ENCODE results near the gene PSME1.

PSME1 gene

DNA sequence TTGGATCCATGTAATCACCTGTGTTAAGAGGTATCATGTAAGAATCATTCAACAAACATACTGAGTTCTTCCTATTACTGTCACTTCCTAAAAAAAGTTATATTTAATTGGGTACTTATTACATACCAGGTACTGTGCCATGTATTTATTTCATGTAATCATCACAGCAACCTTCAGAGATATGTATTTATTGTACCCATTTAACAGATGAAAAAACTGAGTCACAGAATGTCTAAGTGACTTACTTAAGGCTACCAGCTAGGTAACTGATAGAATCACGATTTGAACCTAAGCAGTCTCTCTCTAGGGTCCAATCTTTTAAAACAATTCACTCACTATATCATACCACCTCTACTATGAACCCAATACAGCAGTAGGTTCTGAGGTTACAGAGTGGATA lies 8.5 kb downstream of the PSME1 start:
- H3K4me3 Mint-ChIP-seq, result peak overlapping the region; percentile 99
- peaks cover 63% of the 10 kb centered on the region for H3K36me3 Mint-ChIP-seq (ENCODE audit: low read depth)
- H3K27me3 Mint-ChIP-seq, result no peaks in the 10 kb centered on the region
- H3K9me3 Mint-ChIP-seq, result no peaks in the 10 kb centered on the region
- H3K27ac Mint-ChIP-seq, result peak overlapping the region; percentile 98
- H3K4me1 Mint-ChIP-seq (ENCODE audit: low read depth), result peaks cover 62% of the 10 kb centered on the region

GRCh38 chr14:24145219-24145618 lies 9.2 kb downstream of the PSME1 start:
- Mint-ChIP-seq H3K27ac (peak overlapping the region; percentile 98), H3K27me3 (no peaks in the 10 kb centered on the region), H3K9me3 (no peaks in the 10 kb centered on the region), H3K4me3 (peak overlapping the region; percentile 99), H3K36me3 (ENCODE audit: low read depth) (peaks cover 63% of the 10 kb centered on the region), H3K4me1 (ENCODE audit: low read depth) (peaks cover 61% of the 10 kb centered on the region)

- Mint-ChIP-seq H3K9me3 (no peaks in the 10 kb centered on the region), H3K36me3 (ENCODE audit: low read depth) (peaks cover 64% of the 10 kb centered on the region), H3K4me3 (peak overlapping the region; percentile 99), H3K27me3 (no peaks in the 10 kb centered on the region), H3K4me1 (ENCODE audit: low read depth) (peaks cover 68% of the 10 kb centered on the region), H3K27ac (peak overlapping the region; percentile 98)
Observed at GRCh38 chr14:24145690-24146452, 9.9 kb downstream of the PSME1 start.

DNA sequence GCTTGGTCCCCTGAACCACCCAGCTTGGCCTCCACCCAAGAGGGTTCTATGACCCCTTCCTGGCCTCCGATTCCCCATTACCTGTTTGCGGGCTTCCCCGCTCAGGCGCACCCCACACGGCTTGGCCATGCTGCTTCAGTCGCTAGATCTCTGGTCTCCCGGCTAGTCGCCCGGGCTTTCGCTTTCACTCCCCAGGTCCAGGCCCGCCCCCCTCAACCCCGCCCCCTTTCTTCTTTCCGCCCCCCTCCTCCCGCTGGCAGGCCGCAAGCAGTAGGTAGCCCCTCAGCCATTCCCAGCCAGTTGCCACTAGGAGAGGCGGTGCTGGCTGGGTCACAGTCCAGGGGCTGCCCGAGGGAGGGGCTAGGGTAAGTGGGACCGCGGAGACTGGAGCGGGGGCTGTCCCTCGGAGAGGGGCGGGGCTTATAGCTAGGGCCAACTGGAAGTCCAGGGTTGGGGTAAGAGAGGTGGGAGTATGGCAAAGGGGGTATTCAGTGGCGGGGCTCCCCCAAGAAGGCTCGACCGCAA lies 10.5 kb downstream of the PSME1 start, which contains the start of gene PSME2:
TSS of gene PSME2 (minus strand) at position 158 of the 525 bp plus-strand sequence. CDS start at position 129, 29 bp downstream.
- peak within 1 kb of the TSS; percentile 99 for H3K4me3 Mint-ChIP-seq
- H3K36me3 Mint-ChIP-seq (ENCODE audit: low read depth), result peaks cover 69% of the 10 kb centered on the region
- peaks cover 68% of the 10 kb centered on the region for H3K4me1 Mint-ChIP-seq (ENCODE audit: low read depth)
- H3K9me3 Mint-ChIP-seq, result no peaks in the 10 kb centered on the region
- H3K27me3 Mint-ChIP-seq, result no peaks in the 10 kb centered on the region
- H3K27ac Mint-ChIP-seq, result peak within 1 kb of the TSS; percentile 98

GRCh38 chr14:24146978-24147760 lies 11.2 kb downstream of the PSME1 start, which contains the start of gene RNF31:
Gene RNF31 (plus strand): TSS chr14:24147498. CDS start chr14:24147699, 201 bp downstream.
- Mint-ChIP-seq H3K4me1 (ENCODE audit: low read depth) (peaks cover 63% of the 10 kb centered on the region), H3K36me3 (ENCODE audit: low read depth) (peaks cover 72% of the 10 kb centered on the region), H3K9me3 (no peaks in the 10 kb centered on the region), H3K4me3 (peak within 1 kb of the TSS; percentile 99), H3K27ac (peak within 1 kb of the TSS; percentile 98), H3K27me3 (no peaks in the 10 kb centered on the region)

DNA sequence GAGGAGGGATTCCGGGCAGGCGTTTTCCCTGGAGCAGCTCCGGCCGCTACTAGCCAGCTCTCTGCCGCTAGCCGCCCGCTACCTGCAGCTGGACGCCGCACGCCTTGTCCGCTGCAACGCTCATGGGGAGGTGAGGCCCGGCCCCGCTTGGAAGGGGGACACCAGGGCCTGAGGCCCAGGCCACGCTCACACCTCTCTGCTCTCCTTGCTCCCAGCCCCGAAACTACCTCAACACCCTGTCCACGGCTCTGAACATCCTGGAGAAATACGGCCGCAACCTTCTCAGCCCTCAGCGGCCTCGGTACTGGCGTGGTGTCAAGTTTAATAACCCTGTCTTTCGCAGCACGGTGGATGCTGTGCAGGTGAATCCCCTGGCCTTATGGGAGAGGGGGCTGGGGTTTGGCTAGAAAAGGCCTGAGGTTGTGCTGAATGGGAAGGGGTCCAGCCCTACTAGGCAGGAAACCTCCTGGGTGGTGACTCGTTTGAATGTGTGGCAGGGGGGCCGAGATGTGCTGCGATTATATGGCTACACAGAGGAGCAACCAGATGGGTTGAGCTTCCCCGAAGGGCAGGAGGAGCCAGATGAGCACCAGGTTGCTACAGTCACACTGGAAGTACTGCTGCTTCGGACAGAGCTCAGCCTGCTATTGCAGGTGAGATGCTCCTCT lies 11.9 kb downstream of the PSME1 start:
- H3K36me3 Mint-ChIP-seq (ENCODE audit: low read depth), result peaks cover 69% of the 10 kb centered on the region
- no peaks in the 10 kb centered on the region for H3K27me3 Mint-ChIP-seq
- H3K4me3 Mint-ChIP-seq, result peak overlapping the region; percentile 99
- H3K9me3 Mint-ChIP-seq, result no peaks in the 10 kb centered on the region
- peak overlapping the region; percentile 85 for H3K27ac Mint-ChIP-seq
- H3K4me1 Mint-ChIP-seq (ENCODE audit: low read depth), result peaks cover 58% of the 10 kb centered on the region

DNA sequence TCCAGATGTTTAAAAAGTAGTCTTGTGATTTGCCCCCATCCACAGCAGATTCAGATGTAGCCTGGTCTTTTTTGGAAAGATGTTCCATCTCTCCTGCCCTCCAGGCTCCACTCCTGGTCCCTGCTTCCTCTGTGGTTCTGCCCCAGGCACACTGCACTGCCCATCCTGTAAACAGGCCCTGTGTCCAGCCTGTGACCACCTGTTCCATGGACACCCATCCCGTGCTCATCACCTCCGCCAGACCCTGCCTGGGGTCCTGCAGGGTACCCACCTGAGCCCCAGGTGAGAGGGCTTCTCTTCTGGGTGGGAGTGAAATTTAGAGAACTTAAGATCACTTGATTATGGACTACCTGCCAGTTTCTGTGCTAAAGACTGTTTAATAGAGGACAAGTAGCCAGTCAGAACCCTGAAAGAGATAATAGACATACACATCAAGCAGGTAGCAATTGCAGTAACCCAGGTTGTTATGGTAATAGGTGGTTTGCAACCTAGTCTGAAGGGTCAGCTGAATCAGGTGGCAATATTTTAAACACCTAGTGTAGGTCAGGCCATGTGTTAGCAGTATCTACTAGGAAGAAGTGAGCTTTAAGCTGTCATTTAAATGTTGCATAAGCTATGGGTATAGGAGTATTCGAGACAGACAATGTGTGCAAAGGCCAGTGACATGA lies 13.4 kb downstream of the PSME1 start:
- H3K27me3 Mint-ChIP-seq, result no peaks in the 10 kb centered on the region
- H3K4me1 Mint-ChIP-seq (ENCODE audit: low read depth), result peaks cover 45% of the 10 kb centered on the region
- H3K9me3 Mint-ChIP-seq, result no peaks in the 10 kb centered on the region
- peak overlapping the region; percentile 99 for H3K4me3 Mint-ChIP-seq
- H3K36me3 Mint-ChIP-seq (ENCODE audit: low read depth), result peaks cover 58% of the 10 kb centered on the region
- peak overlapping the region; percentile 4 for H3K27ac Mint-ChIP-seq

- no peak overlapping the region for H3K4me3 Mint-ChIP-seq
- H3K27me3 Mint-ChIP-seq, result no peaks in the 10 kb centered on the region
- no peak overlapping the region for H3K27ac Mint-ChIP-seq
- H3K4me1 Mint-ChIP-seq (ENCODE audit: low read depth), result peaks cover 39% of the 10 kb centered on the region
- H3K9me3 Mint-ChIP-seq, result no peaks in the 10 kb centered on the region
- peaks cover 57% of the 10 kb centered on the region for H3K36me3 Mint-ChIP-seq (ENCODE audit: low read depth)
Observed at GRCh38 chr14:24150061-24150460, 14.1 kb downstream of the PSME1 start.

GRCh38 chr14:24150567-24150966 lies 14.6 kb downstream of the PSME1 start:
- Mint-ChIP-seq H3K9me3 (no peaks in the 10 kb centered on the region), H3K4me3 (no peak overlapping the region), H3K27ac (no peak overlapping the region), H3K27me3 (no peaks in the 10 kb centered on the region), H3K36me3 (ENCODE audit: low read depth) (peaks cover 55% of the 10 kb centered on the region), H3K4me1 (ENCODE audit: low read depth) (peaks cover 34% of the 10 kb centered on the region)

DNA sequence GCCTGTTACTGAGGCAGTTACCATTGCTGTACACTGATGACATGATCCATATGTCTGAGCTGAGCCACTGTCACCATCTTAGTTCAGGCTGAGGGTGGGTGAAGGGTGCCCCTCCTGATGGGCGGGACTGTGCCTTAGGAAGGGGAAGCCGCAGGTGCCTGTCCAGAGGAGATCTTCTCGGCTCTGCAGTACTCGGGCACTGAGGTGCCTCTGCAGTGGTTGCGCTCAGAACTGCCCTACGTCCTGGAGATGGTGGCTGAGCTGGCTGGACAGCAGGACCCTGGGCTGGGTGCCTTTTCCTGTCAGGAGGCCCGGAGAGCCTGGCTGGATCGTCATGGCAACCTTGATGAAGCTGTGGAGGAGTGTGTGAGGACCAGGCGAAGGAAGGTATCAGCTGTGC lies 15.0 kb downstream of the PSME1 start:
- Mint-ChIP-seq H3K27ac (no peak overlapping the region), H3K36me3 (ENCODE audit: low read depth) (peaks cover 55% of the 10 kb centered on the region), H3K9me3 (no peaks in the 10 kb centered on the region), H3K4me3 (no peak overlapping the region), H3K4me1 (ENCODE audit: low read depth) (peaks cover 30% of the 10 kb centered on the region), H3K27me3 (no peaks in the 10 kb centered on the region)

DNA sequence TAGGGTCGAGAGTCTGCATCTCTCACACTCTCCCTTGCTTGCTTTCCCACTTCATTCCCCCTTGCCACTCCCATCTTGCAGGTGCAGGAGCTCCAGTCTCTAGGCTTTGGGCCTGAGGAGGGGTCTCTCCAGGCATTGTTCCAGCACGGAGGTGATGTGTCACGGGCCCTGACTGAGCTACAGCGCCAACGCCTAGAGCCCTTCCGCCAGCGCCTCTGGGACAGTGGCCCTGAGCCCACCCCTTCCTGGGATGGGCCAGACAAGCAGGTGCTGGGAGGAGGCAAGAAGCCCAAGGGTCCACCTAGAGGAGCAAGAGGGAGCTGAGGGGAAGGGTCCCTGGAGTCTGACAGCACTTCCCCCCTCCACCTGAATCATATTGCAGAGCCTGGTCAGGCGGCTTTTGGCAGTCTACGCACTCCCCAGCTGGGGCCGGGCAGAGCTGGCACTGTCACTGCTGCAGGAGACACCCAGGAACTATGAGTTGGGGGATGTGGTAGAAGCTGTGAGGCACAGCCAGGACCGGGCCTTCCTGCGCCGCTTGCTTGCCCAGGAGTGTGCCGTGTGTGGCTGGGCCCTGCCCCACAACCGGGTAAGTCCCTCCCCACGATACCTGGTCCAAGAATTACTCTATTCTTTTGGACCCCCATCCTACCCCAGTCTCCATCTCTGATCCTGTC lies 15.5 kb downstream of the PSME1 start:
- Mint-ChIP-seq H3K4me3 (no peak overlapping the region), H3K9me3 (no peaks in the 10 kb centered on the region), H3K36me3 (ENCODE audit: low read depth) (peaks cover 52% of the 10 kb centered on the region), H3K27ac (no peak overlapping the region), H3K4me1 (ENCODE audit: low read depth) (peaks cover 29% of the 10 kb centered on the region), H3K27me3 (no peaks in the 10 kb centered on the region)

GRCh38 chr14:24155100-24155499 lies 19.1 kb downstream of the PSME1 start:
- no peaks in the 10 kb centered on the region for H3K27me3 Mint-ChIP-seq
- no peak overlapping the region for H3K27ac Mint-ChIP-seq
- H3K9me3 Mint-ChIP-seq, result no peaks in the 10 kb centered on the region
- H3K4me1 Mint-ChIP-seq (ENCODE audit: low read depth), result peaks cover 13% of the 10 kb centered on the region
- H3K4me3 Mint-ChIP-seq, result no peak overlapping the region
- H3K36me3 Mint-ChIP-seq (ENCODE audit: low read depth), result peaks cover 63% of the 10 kb centered on the region

- no peak overlapping the region for H3K4me3 Mint-ChIP-seq
- peak overlapping the region; percentile 69 for H3K27ac Mint-ChIP-seq
- peaks cover 19% of the 10 kb centered on the region for H3K4me1 Mint-ChIP-seq (ENCODE audit: low read depth)
- peaks cover 62% of the 10 kb centered on the region for H3K36me3 Mint-ChIP-seq (ENCODE audit: low read depth)
- H3K9me3 Mint-ChIP-seq, result no peaks in the 10 kb centered on the region
- H3K27me3 Mint-ChIP-seq, result no peaks in the 10 kb centered on the region
Observed at GRCh38 chr14:24156840-24157239, 20.8 kb downstream of the PSME1 start.

DNA sequence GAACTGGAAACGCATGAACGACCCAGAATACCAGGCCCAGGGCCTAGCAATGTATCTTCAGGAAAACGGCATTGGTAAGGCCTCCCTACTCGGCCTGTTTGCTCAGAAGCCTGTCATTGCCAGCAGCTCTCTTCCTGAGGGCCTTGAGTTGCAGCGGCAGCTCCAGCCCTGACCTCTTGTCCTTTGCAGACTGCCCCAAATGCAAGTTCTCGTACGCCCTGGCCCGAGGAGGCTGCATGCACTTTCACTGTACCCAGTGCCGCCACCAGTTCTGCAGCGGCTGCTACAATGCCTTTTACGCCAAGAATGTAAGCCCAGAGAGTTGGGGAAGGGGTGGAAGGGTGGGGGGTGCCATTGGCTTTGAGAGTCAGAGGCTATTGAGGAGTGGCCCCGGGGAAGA lies 21.3 kb downstream of the PSME1 start:
- no peaks in the 10 kb centered on the region for H3K27me3 Mint-ChIP-seq
- H3K27ac Mint-ChIP-seq, result no peak overlapping the region
- H3K4me3 Mint-ChIP-seq, result no peak overlapping the region
- peaks cover 24% of the 10 kb centered on the region for H3K4me1 Mint-ChIP-seq (ENCODE audit: low read depth)
- H3K9me3 Mint-ChIP-seq, result no peaks in the 10 kb centered on the region
- peaks cover 63% of the 10 kb centered on the region for H3K36me3 Mint-ChIP-seq (ENCODE audit: low read depth)
